Epithelial cell of proximal tubule (primary cell): ENCODE measurements around the gene DBP. TPM values are rescaled to one million over a fixed set of nuclear protein-coding genes. Genes with fewer than 3 reads are reported as not detected.
A peak's percentile ranks its signal among the peaks of the same experiment; 100 is the strongest.

ENCODE experiments used
- DNase-seq: peaks from one replicate; pipeline ENCODE4 v3.0.0-alpha.2; 2011; ENCODE audit warnings: low read depth
- H3K4me3 ChIP-seq: 2 replicates; pipeline ENCODE4 v1.5.1; 2011; ENCODE audit warnings: low read depth, mild to moderate bottlenecking, low read length
- CTCF ChIP-seq: conservative IDR thresholded peaks from 2 replicates; pipeline ENCODE4 v1.5.1; 2012; ENCODE audit warnings: low read depth, mild to moderate bottlenecking, low read length
- total RNA-seq: library from RNA; depleted of rRNA; stranded (reverse); fragments of >200 nt; gene quantifications from 2 replicates; pipeline ENCODE4 v1.2.3, GENCODE V29; 2015

The DBP gene
- total RNA-seq, 1 donor from 2014 or later = 5.9 TPM

GRCh38 chr19:48596679-48597465, 40.3 kb downstream of the DBP start:
- no peak for TF ChIP-seq CTCF
- no peak for DNase-seq
- no peak overlapping the region for H3K4me3 ChIP-seq

GRCh38 chr19:48596237-48596636, 40.9 kb downstream of the DBP start:
- no peak overlapping the region for H3K4me3 ChIP-seq
- DNase-seq = no peak
- no peak for TF ChIP-seq CTCF

GRCh38 chr19:48595833-48596232, 41.3 kb downstream of the DBP start:
- no peak overlapping the region for H3K4me3 ChIP-seq
- no peak for TF ChIP-seq CTCF
- DNase-seq = no peak

- TF ChIP-seq CTCF = no peak
- no peak for DNase-seq
- no peak overlapping the region for H3K4me3 ChIP-seq
Measured at GRCh38 chr19:48595171-48595570, 42.0 kb downstream of the DBP start.

- H3K4me3 ChIP-seq = no peak overlapping the region
- no peak for DNase-seq
- TF ChIP-seq CTCF = no peak
Measured at GRCh38 chr19:48591021-48591420, 46.2 kb downstream of the DBP start.

- peak overlapping the region; percentile 32 for H3K4me3 ChIP-seq
- peak; percentile 93 for TF ChIP-seq CTCF
- DNase-seq = peak; percentile 23
Measured at GRCh38 chr19:48588670-48589401, 48.3 kb downstream of the DBP start.
